CD4-positive, alpha-beta T cell treated with Interleukin-15 for 1 hour (primary cell): Measurements from ENCODE around the gene GORAB.

Experiments used
- DNase-seq: peaks from one replicate; pipeline ENCODE4 v3.0.0-alpha.2; 2020

The GORAB gene

GRCh38 chr1:170593173-170594011, 61.4 kb downstream of the GORAB start:
- no peak for DNase-seq

GRCh38 chr1:170594066-170594626, 62.2 kb downstream of the GORAB start:
- no peak for DNase-seq

GRCh38 chr1:170596701-170597100, 64.7 kb downstream of the GORAB start:
- no peak for DNase-seq

- no peak for DNase-seq
These were observed 66.7 kb downstream of the GORAB start for GRCh38 chr1:170598618-170599017.

GRCh38 chr1:170599033-170599432, 67.1 kb downstream of the GORAB start:
- DNase-seq = no peak

GRCh38 chr1:170601866-170602265, 69.9 kb downstream of the GORAB start:
- DNase-seq = no peak
